Transverse colon (tissue), 3 donors: ENCODE data around the gene ABCA12.

Source experiments
- EP300 ChIP-seq: sonication (generic); formaldehyde crosslinking; IDR thresholded peaks from one replicate; pipeline ENCODE4 v1.6.1; 2017; ENCODE audit warnings: antibody characterized with exemption, low read depth
- POLR2A ChIP-seq: fragments of 450-650 bp; IDR thresholded peaks from one replicate; pipeline ENCODE4 v1.6.1; 2016; ENCODE audit warnings: antibody characterized with exemption, mild to moderate bottlenecking, moderate library complexity
- TF ChIP-seq, protein P1 (sequence below), 5 experiments: fragments of 200-600 bp in 3 of 5; fragments of 450-650 bp in 2 of 5; sonication (generic) in 3 of 5; IDR thresholded peaks; 1 replicate in 2 of 5; 2 replicates in 3 of 5; pipeline ENCODE4 v1.5.1; 2016 to 2017; ENCODE audit warnings: antibody characterized with exemption in 5 of 5, inconsistent platforms in 3 of 5, mild to moderate bottlenecking in 2 of 5, moderate library complexity in 1 of 5

DNA sequence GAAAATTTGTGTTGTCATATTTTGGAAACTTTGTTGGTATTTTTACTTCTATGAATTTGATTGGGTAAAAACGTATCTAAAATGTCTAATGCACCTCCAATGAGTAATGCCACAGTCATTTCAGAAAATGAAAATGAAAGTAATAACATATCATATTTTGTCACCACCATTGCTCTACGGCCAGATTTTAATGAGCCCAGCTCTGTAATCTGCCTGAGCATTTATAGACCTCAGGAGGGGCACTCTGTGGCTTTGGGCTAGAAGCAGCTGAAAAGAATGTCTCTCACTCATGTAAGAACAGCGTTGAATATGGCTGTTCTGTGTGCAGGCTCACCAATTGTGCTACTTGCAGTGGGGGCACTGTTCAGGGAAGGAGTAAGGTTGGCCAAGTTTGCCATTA lies 32.7 kb upstream of the ABCA12 start:
- TF ChIP-seq, protein P1, sequence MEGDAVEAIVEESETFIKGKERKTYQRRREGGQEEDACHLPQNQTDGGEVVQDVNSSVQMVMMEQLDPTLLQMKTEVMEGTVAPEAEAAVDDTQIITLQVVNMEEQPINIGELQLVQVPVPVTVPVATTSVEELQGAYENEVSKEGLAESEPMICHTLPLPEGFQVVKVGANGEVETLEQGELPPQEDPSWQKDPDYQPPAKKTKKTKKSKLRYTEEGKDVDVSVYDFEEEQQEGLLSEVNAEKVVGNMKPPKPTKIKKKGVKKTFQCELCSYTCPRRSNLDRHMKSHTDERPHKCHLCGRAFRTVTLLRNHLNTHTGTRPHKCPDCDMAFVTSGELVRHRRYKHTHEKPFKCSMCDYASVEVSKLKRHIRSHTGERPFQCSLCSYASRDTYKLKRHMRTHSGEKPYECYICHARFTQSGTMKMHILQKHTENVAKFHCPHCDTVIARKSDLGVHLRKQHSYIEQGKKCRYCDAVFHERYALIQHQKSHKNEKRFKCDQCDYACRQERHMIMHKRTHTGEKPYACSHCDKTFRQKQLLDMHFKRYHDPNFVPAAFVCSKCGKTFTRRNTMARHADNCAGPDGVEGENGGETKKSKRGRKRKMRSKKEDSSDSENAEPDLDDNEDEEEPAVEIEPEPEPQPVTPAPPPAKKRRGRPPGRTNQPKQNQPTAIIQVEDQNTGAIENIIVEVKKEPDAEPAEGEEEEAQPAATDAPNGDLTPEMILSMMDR (IDR thresholded peaks at IDR 0.05), result no peak
- TF ChIP-seq POLR2A (no peak), EP300 (no peak)
